Activated T-cell treated with anti-CD3 and anti-CD28 coated beads, Interleukin-2, amount 50 U/mL, for 48 hours (primary cell): Measurements from ENCODE around the gene MRPS23.

Experiments used
- DNase-seq, 2 experiments: peaks; one replicate each; pipeline ENCODE4 v3.0.0-alpha.2; 2020

The MRPS23 gene

GRCh38 chr17:57834146-57834741, 15.6 kb downstream of the MRPS23 start:
- DNase-seq: no peak

DNA sequence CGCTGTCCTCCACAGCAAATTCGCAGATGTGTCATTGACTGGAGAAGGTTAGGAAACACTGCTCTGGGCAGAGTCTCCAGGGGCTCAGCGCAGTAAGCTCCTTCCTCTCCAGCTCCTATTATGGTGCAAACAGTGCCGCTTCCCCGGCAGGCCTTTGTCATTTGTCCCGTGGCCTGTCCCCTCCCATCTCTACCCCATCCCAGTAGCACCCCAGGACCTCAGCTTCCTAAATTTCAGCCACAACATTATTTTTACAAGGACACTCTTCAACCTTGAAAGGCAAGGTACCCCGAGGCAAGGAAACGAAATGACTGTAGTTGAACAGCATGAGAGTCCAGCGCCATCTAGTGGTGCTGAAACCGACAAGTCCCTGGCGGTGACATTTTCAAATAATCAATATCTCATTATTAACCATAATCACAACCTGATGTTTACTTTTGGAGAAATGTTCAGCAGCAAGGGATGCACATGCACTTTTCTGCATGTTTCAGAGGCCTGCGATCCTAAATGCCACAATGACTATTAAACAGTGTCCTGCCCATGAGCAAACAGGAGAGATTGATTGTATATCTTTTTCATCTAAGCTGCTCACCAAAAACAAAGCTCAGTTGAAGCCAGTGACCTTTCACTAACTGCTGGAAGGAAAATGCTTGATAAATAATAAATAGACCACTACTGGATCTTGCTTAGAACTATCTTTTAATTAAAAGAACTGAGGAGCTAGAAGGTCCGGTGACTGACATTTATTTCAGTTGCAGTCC, 16.5 kb downstream of the MRPS23 start:
- peak; percentile 72 to 76 for DNase-seq

GRCh38 chr17:57832314-57833178, 17.3 kb downstream of the MRPS23 start:
- DNase-seq: no peak

- DNase-seq: no peak
Measured at GRCh38 chr17:57830880-57831279, 19.0 kb downstream of the MRPS23 start.

GRCh38 chr17:57823469-57824401, 26.1 kb downstream of the MRPS23 start:
- DNase-seq: no peak

GRCh38 chr17:57819867-57820266, 30.0 kb downstream of the MRPS23 start:
- no peak for DNase-seq

GRCh38 chr17:57819285-57819684, 30.6 kb downstream of the MRPS23 start:
- DNase-seq: no peak

DNA sequence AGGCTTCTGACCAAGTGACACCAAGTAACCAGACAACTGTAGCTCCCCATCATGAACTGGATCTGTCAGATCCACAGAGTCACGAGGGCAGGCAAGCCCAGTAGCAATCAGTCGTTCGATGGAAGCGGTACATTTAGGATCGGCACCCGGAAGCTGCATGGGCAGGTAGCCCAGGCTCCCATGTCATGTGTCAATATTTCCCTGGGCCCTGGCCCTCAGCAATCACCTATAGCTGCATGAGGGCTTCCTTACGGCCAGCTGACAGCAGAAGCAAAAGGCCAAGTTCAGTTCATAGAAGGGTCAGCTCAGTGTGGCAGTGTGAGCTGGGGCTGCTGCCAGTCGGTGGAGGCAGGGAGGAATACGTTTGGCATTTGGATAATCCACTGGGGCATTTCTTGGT, 31.8 kb downstream of the MRPS23 start:
- DNase-seq: no peak

DNA sequence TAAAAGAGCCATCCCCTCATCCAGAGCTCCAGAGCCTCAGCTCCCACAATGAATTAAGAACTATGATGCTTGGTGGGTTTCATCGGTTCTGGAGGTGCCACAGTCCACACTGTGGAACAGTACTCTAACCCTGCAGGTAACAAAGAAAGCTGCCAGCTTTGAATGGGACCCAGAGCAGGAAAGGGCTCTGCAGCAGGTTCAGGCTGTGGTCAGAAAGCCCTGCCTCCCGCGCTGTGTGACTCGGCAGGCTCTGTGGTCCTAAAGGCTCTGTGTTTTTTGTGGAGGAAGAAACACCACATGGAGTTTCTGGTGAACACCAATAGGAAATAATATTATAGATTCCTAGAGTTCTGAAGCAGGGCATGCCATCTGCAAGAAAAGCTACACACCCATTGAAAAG, 32.5 kb downstream of the MRPS23 start:
- no peak for DNase-seq

DNA sequence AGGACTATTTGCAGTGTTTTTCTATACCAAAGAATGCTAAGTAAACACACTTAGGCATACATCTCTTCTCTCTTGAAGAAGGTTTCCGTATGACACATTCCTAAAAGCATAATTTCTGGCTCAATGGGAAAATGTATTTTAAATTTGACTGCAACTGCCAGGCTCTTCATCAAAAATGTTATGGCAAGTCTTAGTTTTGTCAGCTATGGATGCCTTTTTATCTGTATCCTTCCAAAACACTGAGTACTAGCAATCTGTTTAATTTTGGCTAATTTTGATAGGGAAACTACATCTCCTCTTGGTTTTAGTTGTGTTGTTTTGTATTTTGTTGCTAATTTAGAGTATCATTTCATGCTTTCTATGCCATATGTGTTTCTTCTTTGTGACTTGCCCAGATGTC, 35.4 kb downstream of the MRPS23 start:
- no peak for DNase-seq

DNA sequence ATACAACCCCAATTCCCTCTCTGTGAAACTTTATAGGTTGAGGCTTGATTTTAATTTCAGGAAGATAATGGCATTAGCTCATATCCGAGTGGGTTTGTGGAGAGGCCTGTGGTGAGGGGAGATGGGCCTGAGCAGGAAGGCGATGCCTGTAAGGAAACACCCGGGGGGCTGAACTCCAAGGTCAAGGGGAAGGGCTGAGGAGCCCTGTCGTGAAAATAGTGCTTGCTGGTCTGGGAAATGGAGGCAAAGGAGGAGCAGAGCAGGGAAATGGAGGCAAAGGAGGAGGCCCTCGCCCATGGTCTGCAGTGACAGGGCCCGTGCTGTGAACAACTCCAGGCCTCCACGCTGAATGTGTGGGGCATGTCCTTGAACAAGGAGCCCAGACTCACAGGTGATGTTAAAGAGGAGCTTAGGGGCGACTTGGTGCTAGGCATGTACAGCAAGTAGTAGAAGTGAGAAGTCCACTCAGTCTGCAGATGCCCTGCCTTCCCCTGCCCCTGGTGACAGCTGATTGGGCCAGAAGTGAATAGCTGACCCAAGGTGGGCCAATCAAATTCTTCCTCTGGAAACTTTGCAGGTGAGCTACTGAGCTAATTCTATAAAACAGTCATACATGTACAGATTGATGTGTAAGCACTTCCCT, 38.1 kb downstream of the MRPS23 start:
- DNase-seq: no peak

DNA sequence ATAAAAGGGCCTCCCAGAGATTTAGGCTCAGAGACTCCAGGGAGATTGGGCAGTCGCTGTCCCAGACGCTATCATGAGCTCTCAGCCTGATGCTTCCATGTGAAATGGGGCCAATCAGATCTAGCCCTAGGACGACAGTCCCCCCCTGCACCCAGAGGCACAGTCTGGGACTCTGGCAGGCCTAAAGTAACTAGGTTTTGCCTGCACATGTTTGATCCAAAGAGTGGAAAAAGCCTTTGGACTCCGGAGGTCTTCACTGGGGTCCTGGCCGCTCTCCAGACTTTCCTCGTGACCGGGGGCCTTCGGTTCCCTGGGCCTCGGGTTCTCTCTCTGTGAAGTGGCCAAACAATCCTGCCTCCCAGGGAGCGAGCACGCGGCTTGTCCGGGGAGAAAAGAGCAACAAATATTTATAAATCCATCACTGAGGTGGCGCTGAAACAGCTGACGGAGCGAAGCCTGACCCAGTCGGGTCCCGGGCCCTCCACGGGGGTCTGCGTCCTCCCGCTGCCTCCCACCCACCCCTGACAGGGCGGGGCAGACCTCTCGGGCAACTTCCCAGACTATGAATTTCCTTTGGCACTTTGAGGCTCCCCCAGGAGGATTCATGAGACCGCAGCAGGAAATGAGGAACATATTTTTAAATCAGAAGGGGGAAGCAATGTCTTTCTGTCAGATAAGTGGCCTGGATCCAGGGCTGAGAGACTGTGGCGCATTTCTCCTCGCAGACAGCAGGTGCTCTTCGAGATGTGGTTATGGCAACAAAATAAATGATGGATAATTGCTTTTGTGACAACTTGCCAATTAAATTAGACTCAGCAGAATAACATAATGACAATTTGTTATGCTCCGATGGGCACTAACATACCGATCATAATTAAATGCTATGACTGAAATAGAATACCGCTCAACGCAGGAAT, 38.9 kb downstream of the MRPS23 start:
- DNase-seq: no peak

- no peak for DNase-seq
Measured at GRCh38 chr17:57809879-57810278, 40.0 kb downstream of the MRPS23 start.

GRCh38 chr17:57808882-57809281, 41.0 kb downstream of the MRPS23 start:
- DNase-seq: no peak

DNA sequence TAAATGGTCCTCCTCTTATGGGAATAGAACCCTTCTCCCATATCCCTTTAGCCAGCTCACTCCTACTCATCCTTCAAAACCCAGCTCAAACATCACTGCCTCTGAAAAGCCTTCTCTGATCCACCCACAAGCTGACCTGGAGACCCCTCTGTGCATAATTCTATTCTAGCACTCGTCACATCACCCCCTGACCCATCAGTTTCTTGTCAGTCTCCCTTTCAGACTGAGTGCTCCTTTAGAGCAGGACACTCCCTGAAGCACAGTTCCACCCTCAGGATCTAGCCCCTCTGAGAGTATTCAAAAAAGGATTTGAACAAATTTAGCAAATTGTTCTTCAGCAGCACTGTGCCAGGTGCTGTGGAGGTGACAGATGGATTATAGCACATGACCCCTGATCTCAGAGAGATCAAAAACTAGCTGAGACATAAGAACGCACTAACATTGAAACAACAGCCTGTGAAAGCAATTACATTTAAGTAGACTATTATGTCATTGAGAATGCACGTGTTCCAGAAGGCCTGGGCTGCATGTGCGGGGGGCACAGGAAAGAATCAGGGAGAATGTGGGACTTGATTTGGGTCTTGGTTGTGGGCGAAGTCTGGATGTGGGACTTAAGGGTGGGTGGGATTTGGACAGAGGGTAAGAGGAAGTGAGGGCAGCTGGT, 43.5 kb downstream of the MRPS23 start:
- no peak for DNase-seq

GRCh38 chr17:57803021-57803420, 46.8 kb downstream of the MRPS23 start:
- DNase-seq: no peak

DNA sequence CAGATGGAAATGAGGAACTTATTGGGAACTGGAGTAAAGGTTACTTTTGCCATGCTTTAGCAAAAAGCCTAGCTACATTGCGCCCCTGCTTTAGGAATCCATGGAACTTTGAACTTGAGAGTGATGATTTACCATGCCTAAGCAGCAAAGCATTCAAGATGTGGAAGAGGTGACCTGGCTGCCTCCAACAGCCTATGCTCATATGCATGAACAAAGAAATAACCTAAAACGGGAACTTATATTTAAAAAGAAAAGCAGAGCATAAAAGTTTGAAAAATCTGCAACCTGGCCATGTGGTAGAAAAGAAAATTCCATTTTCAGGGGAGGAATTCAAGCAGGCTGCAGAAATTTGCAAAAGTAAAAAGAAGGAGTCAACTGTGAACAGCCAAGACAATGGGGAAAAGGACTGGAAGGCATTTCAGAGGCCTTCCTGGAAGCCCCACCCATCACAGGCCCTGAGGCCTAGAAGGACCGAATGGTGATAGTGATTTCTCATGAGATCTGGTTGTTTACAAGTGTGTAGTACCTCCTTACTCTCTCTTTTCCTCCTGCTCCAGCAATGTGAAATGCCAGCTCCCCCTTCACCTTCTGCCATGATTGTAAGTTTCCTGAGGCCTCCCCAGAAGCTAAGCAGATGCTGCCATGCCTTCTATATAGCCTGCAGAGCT, 48.7 kb downstream of the MRPS23 start:
- no peak for DNase-seq

GRCh38 chr17:57794841-57795240, 55.0 kb downstream of the MRPS23 start:
- DNase-seq: no peak

DNA sequence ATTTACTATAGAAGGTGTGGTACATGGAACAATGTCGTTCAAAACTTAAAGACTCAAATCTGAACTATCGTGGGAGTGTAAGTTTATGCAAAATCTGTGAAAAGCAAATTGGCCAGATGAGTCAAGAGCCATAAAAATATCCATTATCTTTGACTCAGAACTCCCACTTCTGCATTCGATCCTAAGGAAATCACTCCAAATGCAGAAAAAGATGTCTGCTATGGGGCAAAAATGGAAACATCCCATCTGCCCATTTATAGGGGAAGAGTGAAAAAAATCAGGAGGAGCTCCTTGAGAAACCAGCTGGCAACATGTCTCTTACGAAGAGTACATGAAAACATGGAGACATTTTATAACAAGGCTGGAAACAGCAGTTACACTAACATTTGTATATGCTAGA, 61.1 kb downstream of the MRPS23 start:
- no peak for DNase-seq

- DNase-seq: no peak
Measured at GRCh38 chr17:57785022-57785421, 64.8 kb downstream of the MRPS23 start.
